GM21526 (cell line): ENCODE results near the gene PPP2R2B.

ENCODE experiments used
- ATAC-seq: cut with Tn5 transposase; IDR thresholded peaks from one replicate; pipeline ENCODE4 v1.9.1; 2021; ENCODE audit warnings: moderate library complexity; ENCODE audit not compliant: unreplicated experiment, low FRiP score

Gene PPP2R2B

GRCh38 chr5:146707316-146707715, 171.2 kb downstream of the PPP2R2B start:
- ATAC-seq = no peak

GRCh38 chr5:146706321-146706972, 172.1 kb downstream of the PPP2R2B start:
- no peak for ATAC-seq

- ATAC-seq = no peak
These were observed 173.4 kb downstream of the PPP2R2B start for GRCh38 chr5:146704949-146705665.

GRCh38 chr5:146703899-146704298, 174.7 kb downstream of the PPP2R2B start:
- ATAC-seq = no peak

GRCh38 chr5:146703499-146703898, 175.1 kb downstream of the PPP2R2B start:
- ATAC-seq = no peak

DNA sequence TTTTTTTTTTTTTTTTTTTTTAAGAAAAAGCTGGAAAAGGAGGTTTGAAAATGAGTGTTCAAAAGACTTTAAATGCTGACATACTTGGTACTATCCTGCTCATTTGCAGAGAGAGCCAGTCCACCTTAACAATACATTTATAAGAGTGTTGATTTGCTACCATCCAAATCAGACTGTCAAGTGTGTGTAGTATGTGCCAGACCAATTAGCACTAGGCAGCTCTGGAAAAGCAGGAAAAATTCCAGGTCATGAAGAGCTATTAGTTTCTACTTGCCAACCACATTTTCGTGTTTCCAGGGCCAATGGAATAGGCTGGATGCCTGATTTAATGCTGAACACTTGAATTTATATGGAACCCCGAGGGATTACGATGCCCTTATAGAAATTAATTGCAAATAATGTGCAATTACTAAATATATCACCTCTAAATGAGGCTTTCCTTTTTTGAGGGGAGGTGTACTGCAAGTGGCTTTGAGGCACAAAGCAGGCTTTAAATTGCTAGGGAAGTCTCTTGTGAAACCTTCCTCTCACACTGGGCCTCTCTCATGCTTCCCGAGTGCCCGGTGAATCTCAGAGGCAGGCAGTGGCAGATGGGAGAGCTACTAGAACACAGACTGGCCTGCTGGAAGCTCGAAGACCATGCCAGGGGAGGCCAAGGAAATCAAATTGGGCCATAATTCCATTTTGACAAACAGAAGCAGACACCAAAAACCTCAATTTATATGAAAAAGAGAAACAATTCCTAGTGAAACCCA, 178.7 kb downstream of the PPP2R2B start:
- no peak for ATAC-seq

GRCh38 chr5:146699138-146699537, 179.4 kb downstream of the PPP2R2B start:
- ATAC-seq = no peak

GRCh38 chr5:146698651-146699050, 179.9 kb downstream of the PPP2R2B start:
- no peak for ATAC-seq

GRCh38 chr5:146697211-146697610, 181.3 kb downstream of the PPP2R2B start:
- no peak for ATAC-seq

- no peak for ATAC-seq
These were observed 182.9 kb downstream of the PPP2R2B start for GRCh38 chr5:146695646-146696045.

DNA sequence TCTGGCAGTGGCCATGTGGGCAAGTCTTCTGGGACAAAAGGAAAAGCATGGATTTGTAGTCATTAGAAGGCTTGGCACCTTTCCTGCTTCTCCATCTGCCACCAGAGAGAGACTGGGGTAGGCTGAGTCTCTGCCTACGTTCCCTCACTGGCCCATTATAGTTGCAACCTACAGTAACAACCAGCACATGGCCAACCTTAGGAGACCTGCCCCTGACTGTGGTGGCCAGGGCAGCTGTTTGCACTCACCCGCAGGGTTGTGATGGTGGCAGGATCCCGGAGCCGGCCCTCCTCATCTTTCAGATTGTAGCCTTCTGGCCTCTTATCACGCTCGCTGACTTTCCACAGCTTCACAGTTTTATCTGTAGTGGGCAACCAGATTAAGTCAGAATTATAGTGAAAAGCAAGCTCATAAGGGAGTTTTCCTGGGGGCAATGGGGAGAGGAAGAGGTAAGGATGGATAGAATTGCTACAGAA, 187.6 kb downstream of the PPP2R2B start:
- no peak for ATAC-seq

- no peak for ATAC-seq
These were observed 190.9 kb downstream of the PPP2R2B start for GRCh38 chr5:146687630-146688029.

- no peak for ATAC-seq
These were observed 194.7 kb downstream of the PPP2R2B start for GRCh38 chr5:146683861-146684260.

DNA sequence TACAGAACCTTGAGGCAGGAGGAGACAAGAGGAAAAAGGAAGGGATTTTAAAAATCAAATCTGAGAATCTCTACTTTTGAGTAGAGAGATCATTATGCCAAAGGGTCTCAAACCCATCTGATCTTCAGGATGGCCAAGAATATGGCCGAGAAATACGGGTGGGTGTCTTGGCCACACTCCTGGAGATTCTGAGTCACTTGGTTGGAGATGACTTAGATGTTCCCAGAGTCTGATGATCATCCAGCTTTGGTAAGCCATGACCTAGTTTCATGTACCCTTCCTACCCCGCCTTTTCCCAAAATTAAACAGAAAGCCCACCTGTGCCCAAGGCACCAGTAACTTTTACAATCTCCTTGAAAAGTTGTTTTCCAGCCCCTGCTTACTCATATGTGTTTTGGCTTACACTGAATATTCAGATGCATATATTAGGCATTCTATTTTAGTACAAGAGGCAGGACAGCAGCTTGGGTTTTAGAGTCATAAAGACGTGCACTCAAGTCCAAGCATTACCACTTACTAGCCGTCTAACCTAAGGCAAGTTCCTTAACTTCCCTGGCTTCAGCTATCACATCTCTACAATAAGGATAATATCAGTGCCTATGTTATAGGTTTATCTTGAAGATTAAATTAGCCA, 195.5 kb downstream of the PPP2R2B start:
- ATAC-seq = no peak

DNA sequence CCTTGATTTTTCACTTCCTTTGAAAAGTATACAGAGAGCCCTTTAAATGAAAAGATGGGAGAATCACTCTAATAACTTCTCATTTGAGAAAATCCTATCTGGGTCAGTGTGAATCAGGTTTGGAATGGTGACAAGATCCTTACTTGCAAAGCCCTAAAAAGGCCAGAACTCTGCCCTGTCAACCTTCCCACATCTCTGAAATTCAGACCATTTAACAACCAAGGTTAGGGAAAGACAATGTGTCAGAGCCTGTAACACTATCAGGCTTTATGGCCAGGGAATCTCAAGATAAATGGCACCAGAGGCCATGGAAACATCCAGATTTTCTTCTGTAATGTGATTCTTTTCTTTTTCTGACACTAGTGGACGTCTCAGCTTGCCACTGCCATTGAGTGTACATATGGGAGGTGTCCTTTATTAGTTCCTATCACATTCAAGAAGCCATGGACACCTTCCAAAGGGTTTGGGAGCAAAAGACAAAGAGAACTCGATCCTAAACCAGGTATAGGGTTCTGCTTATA, 196.9 kb downstream of the PPP2R2B start:
- ATAC-seq = no peak

DNA sequence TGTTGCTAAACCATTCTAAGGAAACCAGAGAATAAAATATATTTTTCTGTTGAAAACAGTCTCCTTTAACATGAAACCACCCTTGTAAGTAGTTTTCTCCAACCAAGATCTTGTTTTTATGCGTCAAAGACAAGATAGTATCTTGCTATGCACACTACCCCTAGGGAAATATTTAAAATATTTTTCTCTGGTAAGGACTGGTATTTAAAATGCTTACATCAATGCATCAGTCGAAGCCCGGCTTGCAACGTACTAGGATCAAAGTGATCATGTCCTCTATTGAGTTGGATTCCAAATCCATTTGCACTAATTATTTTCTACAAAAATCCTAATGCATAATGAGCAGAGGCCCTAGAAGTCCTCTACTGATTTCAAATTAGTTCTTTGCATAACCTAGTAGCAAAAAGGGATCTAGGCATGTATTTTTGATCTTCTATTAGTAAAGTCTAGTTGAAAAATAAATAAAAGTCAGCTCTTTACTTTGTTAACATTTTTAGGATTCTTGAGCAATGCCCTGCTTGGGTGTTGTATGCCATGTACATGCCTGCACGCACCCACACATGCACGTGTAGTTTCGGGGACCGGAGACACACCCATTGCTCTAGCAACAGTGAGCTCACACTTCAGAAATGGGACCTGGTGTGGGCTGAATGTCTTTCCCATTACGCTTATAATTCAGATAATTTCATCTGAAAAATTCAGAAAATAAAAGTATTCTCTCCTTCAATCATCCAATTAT, 197.5 kb downstream of the PPP2R2B start:
- ATAC-seq = no peak

DNA sequence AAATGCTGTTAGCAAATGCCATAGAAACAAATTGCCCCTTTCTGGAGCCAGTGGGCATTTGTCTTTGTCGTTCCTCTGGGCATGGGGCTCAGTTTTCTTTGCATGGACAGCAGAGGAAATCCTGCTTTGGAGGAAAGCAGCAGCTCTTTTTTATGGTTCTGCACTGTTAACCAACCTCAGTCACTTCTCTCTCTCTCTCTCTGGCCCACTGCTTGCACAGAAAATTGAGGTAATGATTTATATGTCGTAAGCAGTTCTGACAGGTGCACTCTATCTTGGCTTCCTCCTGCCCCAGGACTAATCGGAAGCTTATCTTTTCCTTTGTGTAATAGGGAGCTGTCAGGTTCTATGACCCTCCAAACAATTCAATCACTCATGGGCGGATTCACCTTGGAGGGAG, 202.9 kb downstream of the PPP2R2B start:
- no peak for ATAC-seq

- no peak for ATAC-seq
These were observed 205.7 kb downstream of the PPP2R2B start for GRCh38 chr5:146672866-146673265.

DNA sequence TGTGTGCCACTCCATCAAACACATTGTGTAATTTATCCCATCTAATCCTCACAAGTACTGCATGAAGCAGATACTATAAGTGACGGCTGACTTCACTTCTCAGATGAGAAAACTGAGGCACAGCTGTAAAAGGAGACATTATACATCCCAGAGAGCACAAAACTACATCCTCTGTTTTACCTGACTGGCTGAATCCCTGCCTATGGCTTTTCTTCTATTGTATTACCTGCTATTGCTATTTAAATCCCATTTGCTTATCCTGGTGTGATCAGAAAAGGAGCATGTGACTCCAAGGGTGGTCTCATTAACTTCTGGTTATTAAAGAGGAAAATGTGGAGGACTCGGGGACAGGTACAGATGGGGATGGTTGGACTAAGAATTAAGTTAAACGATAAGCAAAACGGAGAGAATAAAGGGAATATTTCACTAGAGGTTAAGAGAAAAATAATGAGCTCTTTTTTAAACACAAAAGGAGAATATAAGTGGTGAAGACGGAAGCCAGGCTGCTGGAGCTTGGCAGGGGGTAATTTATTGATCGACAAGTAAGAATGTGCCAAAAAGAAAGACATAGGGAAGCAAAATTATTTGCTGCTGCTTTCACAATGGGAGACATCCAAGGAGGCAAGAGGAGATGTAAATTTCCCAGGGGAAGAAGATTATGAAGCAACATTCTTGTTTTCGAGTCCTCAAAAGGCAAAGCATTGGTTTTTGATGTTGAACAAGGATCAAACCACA, 206.8 kb downstream of the PPP2R2B start:
- ATAC-seq = no peak
